ENCODE results near the gene ST6GAL1. TPM values are rescaled to one million over a fixed set of nuclear protein-coding genes. Genes with fewer than 3 reads are reported as not detected.

The ST6GAL1 gene
- total and polyA plus RNA-seq, 2 of the 8 experiments (the other 6 are each of a cell fraction or from before 2014, with no cell fraction given) = 62.8 to 80.9 TPM

DNA sequence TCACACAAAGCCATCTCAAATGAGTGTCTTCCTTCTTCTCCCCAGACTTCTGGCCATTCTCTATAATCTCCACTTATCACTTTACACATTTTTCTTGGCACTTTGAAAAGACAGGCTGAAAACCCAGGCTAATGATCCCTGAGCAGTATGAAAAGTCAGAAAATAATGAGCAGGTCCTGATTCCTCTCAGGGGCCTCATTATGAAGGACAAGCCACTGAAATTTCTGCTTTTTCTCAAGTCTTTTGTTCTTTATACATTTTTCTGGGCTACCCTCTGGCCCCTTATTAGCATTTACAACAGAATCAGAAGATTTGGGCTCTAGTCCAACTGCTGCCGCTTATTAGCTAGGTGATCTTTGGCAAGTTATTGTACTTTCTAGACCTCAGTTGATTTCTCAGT is 9.5 kb upstream of the ST6GAL1 start:
- Histone ChIP-seq H4K5ac (ENCODE audit: insufficient read length, low read depth, low read length) (no peak overlapping the region), H3K4me2 (ENCODE audit: insufficient read depth in 1 of 2, low read depth in 2 of 2, low read length in 2 of 2) (no peak overlapping the region), H2AK5ac (ENCODE audit: low read depth, low read length) (no peak overlapping the region), H4K8ac (ENCODE audit: extremely low read depth, insufficient read depth, low read length) (no peak overlapping the region), H3K14ac (ENCODE audit: insufficient read length) (no peak overlapping the region), H3K18ac (ENCODE audit: extremely low read depth, low read length) (no peak overlapping the region), H3K23ac (ENCODE audit: insufficient read length) (no peak overlapping the region), H3K79me1 (ENCODE audit: low read depth, low read length) (no peaks in the 10 kb centered on the region), H3K56ac (replicated peaks; ENCODE audit: insufficient read length, low read depth, low read length) (no peak overlapping the region), H3K4me3 (ENCODE audit: extremely low read depth in 1 of 4, insufficient read depth in 2 of 4, low read depth in 3 of 4, low read length in 4 of 4) (no peak overlapping the region), H3K9ac (replicated peaks in 1 of 4; ENCODE audit: extremely low read depth in 1 of 4, low read depth in 3 of 4, low read length in 3 of 4) (no peak overlapping the region), H3K23me2 (ENCODE audit: low read depth, low read length) (no peaks in the 10 kb centered on the region), H2BK5ac (ENCODE audit: low read depth, low read length) (no peak overlapping the region), H3K9me3 (ENCODE audit: insufficient read depth in 2 of 2, low read depth in 1 of 2, low read length in 1 of 2) (no peaks in the 10 kb centered on the region), H2BK120ac (replicated peaks; ENCODE audit: low read depth, low read length) (no peak overlapping the region), H3K27ac (ENCODE audit: low read depth, low read length) (no peak overlapping the region), H3K79me2 (ENCODE audit: control insufficient read depth in 1 of 2, insufficient read depth in 2 of 2, low read length in 2 of 2) (no peaks in the 10 kb centered on the region), H2BK15ac (ENCODE audit: low read length) (no peak overlapping the region), H2BK12ac (ENCODE audit: low read depth, low read length) (no peak overlapping the region), H3K4me1 (replicated peaks in 1 of 4; ENCODE audit: control insufficient read depth in 3 of 4, insufficient read depth in 4 of 4, low read length in 3 of 4) (no peaks in the 10 kb centered on the region), H3K4ac (replicated peaks; ENCODE audit: insufficient read length, low read depth, low read length) (no peak overlapping the region), H3K27me3 (replicated peaks in 1 of 4; ENCODE audit: control insufficient read depth in 3 of 4, extremely low read depth in 1 of 4, insufficient read depth in 3 of 4, low read length in 3 of 4) (no peaks in the 10 kb centered on the region), H4K91ac (replicated peaks; ENCODE audit: insufficient read length, low read length) (no peak overlapping the region), H2AFZ (ENCODE audit: low read length) (no peak overlapping the region), H2BK20ac (ENCODE audit: low read length) (no peak overlapping the region), H4K20me1 (replicated peaks in 1 of 2; ENCODE audit: control insufficient read depth in 1 of 2, insufficient read depth in 2 of 2, low read length in 2 of 2) (no peaks in the 10 kb centered on the region), H3K36me3 (ENCODE audit: control insufficient read depth in 2 of 4, insufficient read depth in 4 of 4, low read length in 3 of 4) (no peaks in the 10 kb centered on the region)
- CTCF ChIA-PET (ENCODE audit: partially characterized antibody) = interaction anchor here (0.6 to 2.8 kb wide), 4 partner anchors 9 to 380 kb away, joined by 3 to 14 read pairs (median 4); partner anchors contain the start of gene ST6GAL1
- TF ChIP-seq, protein P1, sequence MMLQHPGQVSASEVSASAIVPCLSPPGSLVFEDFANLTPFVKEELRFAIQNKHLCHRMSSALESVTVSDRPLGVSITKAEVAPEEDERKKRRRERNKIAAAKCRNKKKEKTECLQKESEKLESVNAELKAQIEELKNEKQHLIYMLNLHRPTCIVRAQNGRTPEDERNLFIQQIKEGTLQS (IDR thresholded peaks at IDR 0.05; ENCODE audit: insufficient read depth, low read depth, low read length) = no peak
- no peak for TF ChIP-seq RFX5 (IDR thresholded peaks at IDR 0.05; ENCODE audit: borderline replicate concordance, low read depth, low read length)
- TF ChIP-seq GABPA (IDR thresholded peaks at IDR 0.05; ENCODE audit: borderline replicate concordance, insufficient read depth, low read length) = no peak
- no peak for TF ChIP-seq MAFK (IDR thresholded peaks at IDR 0.05; ENCODE audit: low read depth, low read length)
- TF ChIP-seq EP300 (IDR thresholded peaks at IDR 0.05; ENCODE audit: borderline replicate concordance in 1 of 2, low read depth in 2 of 2, low read length in 2 of 2) = no peak
- TF ChIP-seq TBP (IDR thresholded peaks at IDR 0.05; ENCODE audit: low read depth, low read length) = no peak
- TF ChIP-seq SP4 (IDR thresholded peaks at IDR 0.05; ENCODE audit: low read length) = no peak
- TF ChIP-seq RAD21 (IDR thresholded peaks at IDR 0.05 in 1 of 2, conservative IDR thresholded peaks at IDR 0.05 in 1 of 2; ENCODE audit: low read depth in 2 of 2, low read length in 2 of 2) = no peak
- no peak for TF ChIP-seq TEAD4 (IDR thresholded peaks at IDR 0.05; ENCODE audit: low read depth, low read length)
- TF ChIP-seq SUZ12 (IDR thresholded peaks at IDR 0.05; ENCODE audit: low read length) = no peak
- no peak for FAIRE-seq
- POLR2A ChIA-PET (ENCODE audit: partially characterized antibody) = interaction anchor here (1.1 to 1.8 kb wide), 4 partner anchors 9 to 35 kb away, joined by 3 to 5 read pairs (median 3); partner anchors contain the start of gene ST6GAL1
- DNase-seq (ENCODE audit: low read depth in 1 of 2, low spot score in 2 of 2) = no peak
- WGBS, 2 experiments (ENCODE audit: extremely low coverage in 1 of 2, insufficient coverage in 1 of 2, insufficient read length in 1 of 2, insufficient replicate concordance in 2 of 2, low coverage in 1 of 2, low lambda C conversion rate in 2 of 2, missing lambda C conversion rate in 1 of 2) = 74% methylated on average over 1 of the region's 1 CpG; no CpG with 5 or more reads in 1 of the 2 experiments

Data from H1 (cell line).